HCT116 (cell line): ENCODE measurements around the gene C20orf141. TPM values are rescaled to one million over a fixed set of nuclear protein-coding genes. Genes with fewer than 3 reads are reported as not detected.

ENCODE experiments used
- ATAC-seq: fragments of 200-7000 bp; cut with Tn5 transposase; 2 replicates; pipeline ENCODE4 v1.9.1; 2020; ENCODE audit warnings: mild to moderate bottlenecking, moderate library complexity
- BruUV-seq: library from RNA; stranded (reverse); fragments of 400-500 nt; replicated peaks from 2 replicates; lab custom pipeline; 2021; lab: Mats Ljungman, UMichigan
- CTCF ChIA-PET: fragments of 300-600 bp; sonication (Branson Sonifier 250); formaldehyde crosslinking; loops from one replicate; lab custom pipeline; 2021; ENCODE audit warnings: antibody characterized with exemption; lab: Charles Lee
- POLR2A ChIA-PET: fragments of 300-600, 350-600 bp; sonication (Branson Sonifier 250); formaldehyde crosslinking; loops from one replicate; lab custom pipeline; 2021; ENCODE audit warnings: antibody characterized with exemption; lab: Charles Lee
- RAD21 ChIA-PET, 2 experiments: fragments of 300-600 bp; sonication (Branson Sonifier 250); formaldehyde crosslinking; loops; one replicate each; lab custom pipeline; 2023; ENCODE audit warnings: low total read pairs in 2 of 2; ENCODE audit not compliant: uncharacterized antibody in 2 of 2, unreplicated experiment in 2 of 2, low non-redundant PET in 1 of 2; lab: Charles Lee
- DNase-seq: peaks from one replicate; pipeline ENCODE4 v3.0.0-alpha.2; 2010; ENCODE audit warnings: low read depth, low spot score
- H2AFZ ChIP-seq: fragments of 200-600 bp; shearing (Covaris generic), sonication (generic); 2 replicates; pipeline ENCODE4 v1.6.1; 2017; ENCODE audit warnings: low read depth, mixed run types, mixed read lengths, antibody characterized with exemption, low read length; ENCODE audit not compliant: poor library complexity, severe bottlenecking
- H3K27ac ChIP-seq: 2 replicates; pipeline ENCODE4 v1.5.1; 2012; ENCODE audit warnings: low read depth, low read length
- H3K27me3 ChIP-seq: fragments of 200-600 bp; sonication (generic); 2 replicates; pipeline ENCODE4 v1.6.1; 2016; ENCODE audit warnings: mixed run types, low read length, mixed read lengths; ENCODE audit not compliant: insufficient read depth
- H3K36me3 ChIP-seq, 2 experiments: fragments of 200-500 bp in 1 of 2; fragments of 200-600 bp in 1 of 2; sonication (Bioruptor generic) in 1 of 2; sonication (generic) in 1 of 2; 2 replicates each; pipeline versions ENCODE4 v1.5.1 to v1.6.1; 2014 to 2016; ENCODE audit warnings: low read length in 2 of 2, inconsistent platforms in 1 of 2, mixed read lengths in 1 of 2, mixed run types in 1 of 2; ENCODE audit not compliant: insufficient read depth in 2 of 2, control insufficient read depth in 1 of 2
- H3K4me1 ChIP-seq, 2 experiments: fragments of 200-600 bp in 1 of 2; sonication (generic) in 1 of 2; 2 replicates each; pipeline versions ENCODE4 v1.5.1 to v1.6.1; 2012 to 2017; ENCODE audit warnings: low read length in 2 of 2, inconsistent platforms in 1 of 2, mild to moderate bottlenecking in 1 of 2, mixed read lengths in 1 of 2, mixed run types in 1 of 2, moderate library complexity in 1 of 2; ENCODE audit not compliant: insufficient read depth in 2 of 2, control insufficient read depth in 1 of 2
- H3K4me2 ChIP-seq: fragments of 200-600 bp; sonication (generic); 2 replicates; pipeline ENCODE4 v1.6.1; 2017; ENCODE audit warnings: mixed run types, low read length, mixed read lengths
- H3K4me3 ChIP-seq, 2 experiments: fragments of 200-600 bp in 1 of 2; sonication (generic) in 1 of 2; replicated peaks in 1 of 2; 2 replicates each; pipeline ENCODE4 v1.5.1; 2011 to 2016; ENCODE audit warnings: low read length in 2 of 2, control low read depth in 1 of 2, low read depth in 1 of 2, mild to moderate bottlenecking in 1 of 2, mixed read lengths in 1 of 2, mixed run types in 1 of 2
- H3K79me2 ChIP-seq: fragments of 200-600 bp; sonication (generic); 2 replicates; pipeline ENCODE4 v1.6.1; 2017; ENCODE audit warnings: mild to moderate bottlenecking, mixed run types, low read length, moderate library complexity, mixed read lengths; ENCODE audit not compliant: insufficient read depth
- H3K9ac ChIP-seq: fragments of 200-600 bp; sonication (generic); 2 replicates; pipeline ENCODE4 v1.6.1; 2016; ENCODE audit warnings: low read length, mixed read lengths
- H3K9me2 ChIP-seq: fragments of 200-600 bp; sonication (generic), shearing (Covaris generic); 2 replicates; pipeline ENCODE4 v1.6.1; 2017; ENCODE audit warnings: mixed run types, mild to moderate bottlenecking, moderate library complexity; ENCODE audit not compliant: insufficient read depth
- H3K9me3 ChIP-seq, 2 experiments: fragments of 200-500 bp in 1 of 2; fragments of 200-600 bp in 1 of 2; sonication (Bioruptor generic) in 1 of 2; sonication (generic) in 1 of 2; 2 replicates each; pipeline ENCODE4 v1.6.1; 2014 to 2017; ENCODE audit warnings: low read length in 2 of 2, mixed read lengths in 2 of 2, inconsistent platforms in 1 of 2, low read depth in 1 of 2, mild to moderate bottlenecking in 1 of 2, mixed run types in 1 of 2, moderate library complexity in 1 of 2; ENCODE audit not compliant: control insufficient read depth in 1 of 2, insufficient read depth in 1 of 2
- H4K20me1 ChIP-seq: fragments of 200-600 bp; sonication (generic), shearing (Covaris generic); 2 replicates; pipeline ENCODE4 v1.6.1; 2017; ENCODE audit warnings: mixed run types, mild to moderate bottlenecking, moderate library complexity; ENCODE audit not compliant: insufficient read depth
- CEBPB ChIP-seq: IDR thresholded peaks from 2 replicates; pipeline ENCODE4 v1.6.1; 2012; ENCODE audit warnings: low read depth
- CTCF ChIP-seq, 3 experiments: fragments of 200-600 bp in 1 of 3; sonication (generic) in 1 of 3; IDR thresholded peaks in 2 of 3; conservative IDR thresholded peaks in 1 of 3; 2 replicates each; pipeline ENCODE4 v1.5.1; 2012 to 2017; ENCODE audit warnings: low read depth in 2 of 3, low read length in 2 of 3, antibody characterized with exemption in 1 of 3, borderline replicate concordance in 1 of 3, control low read depth in 1 of 3, mild to moderate bottlenecking in 1 of 3, mixed read lengths in 1 of 3, mixed run types in 1 of 3, moderate library complexity in 1 of 3; ENCODE audit not compliant: insufficient read depth in 1 of 3
- MAX ChIP-seq: IDR thresholded peaks from 2 replicates; pipeline ENCODE4 v1.6.1; 2012
- REST ChIP-seq: IDR thresholded peaks from 2 replicates; pipeline ENCODE4 v1.6.1; 2012; ENCODE audit warnings: low read depth
- SP1 ChIP-seq: IDR thresholded peaks from 2 replicates; pipeline ENCODE4 v1.6.1; 2012; ENCODE audit warnings: low read depth
- intact Hi-C: fragments of 100-400 bp; cut with micrococcal nuclease; formaldehyde crosslinking; loops from 2 replicates; pipeline ENCODE4 v1.10.0; 2022
- total RNA-seq: library from RNA; stranded (reverse); gene quantifications from one replicate; pipeline ENCODE4 v1.2.1, GENCODE V29; 2021; ENCODE audit not compliant: unreplicated experiment

Gene C20orf141
- total RNA-seq, 1 experiment from 2014 or later, result not detected

- ATAC-seq (no peak), DNase-seq (no peak)
- no peaks in the 10 kb centered on the region for H4K20me1 ChIP-seq
- H3K27me3 ChIP-seq, result no peaks in the 10 kb centered on the region
- BruUV-seq, result no TSS peak
- H3K36me3 ChIP-seq, result no peaks in the 10 kb centered on the region
- no peaks in the 10 kb centered on the region for H3K79me2 ChIP-seq
- ChIA-PET CTCF (no interaction called here), POLR2A (no interaction called here), RAD21 (no interaction called here)
- no peak within 1 kb of the TSS for H2AFZ ChIP-seq
- peaks cover 8 to 13% of the 10 kb centered on the region in 2 experiments; a peak in 3 of 4 replicates for H3K4me1 ChIP-seq
- H3K9me2 ChIP-seq, result no peaks in the 10 kb centered on the region
- H3K9me3 ChIP-seq, result no peaks in the 10 kb centered on the region
- no peak within 1 kb of the TSS for H3K9ac ChIP-seq
- no peak within 1 kb of the TSS for H3K27ac ChIP-seq
- no peak within 1 kb of the TSS for H3K4me2 ChIP-seq
- TF ChIP-seq CEBPB (no peak), REST (no peak), SP1 (no peak), CTCF (IDR thresholded peaks at IDR 0.05 in 2 of 3, conservative IDR thresholded peaks at IDR 0.05 in 1 of 3; ENCODE audit: borderline replicate concordance in 1 of 3, insufficient read depth in 1 of 3, low read depth in 2 of 3, low read length in 2 of 3) (no peak), MAX (no peak)
- intact Hi-C loops, result no loop called here
- H3K4me3 ChIP-seq, result no peak within 1 kb of the TSS
Observed at GRCh38 chr20:2800521-2801285, 14.1 kb upstream of the C20orf141 start, which contains the start of gene CPXM1. Gene CPXM1, minus strand, starts transcription at chr20:2800627. Its CDS starts 55 bp downstream, at chr20:2800572.
